Activated B cell treated with CpG ODN at 0.5 μM for 24 hours (primary cell): ENCODE data around the gene HGS. TPM values are rescaled to one million over a fixed set of nuclear protein-coding genes. Genes with fewer than 3 reads are reported as not detected.
A peak's percentile ranks its signal among the peaks of the same experiment; 100 is the strongest.

Experiments used
- ATAC-seq: fragments of 200-7000 bp; cut with Tn5 transposase; one replicate; pipeline ENCODE4 v1.10.0; 2021; ENCODE audit warnings: low read depth, mild to moderate bottlenecking, moderate library complexity
- CTCF ChIA-PET: fragments of 350-600 bp; sonication (Branson Sonifier 250); formaldehyde crosslinking; loops from one replicate; lab custom pipeline; 2021; ENCODE audit warnings: antibody characterized with exemption; lab: Charles Lee
- POLR2A ChIA-PET: fragments of 350-600 bp; sonication (Branson Sonifier 250); formaldehyde crosslinking; loops from one replicate; lab custom pipeline; 2021; ENCODE audit warnings: antibody characterized with exemption; lab: Charles Lee
- DNase-seq: peaks from one replicate; pipeline ENCODE4 v3.0.0; 2022
- H3K27ac Mint-ChIP-seq: one replicate; pipeline ENCODE4 v1.8.0; 2020; ENCODE audit warnings: mixed read lengths
- H3K27me3 Mint-ChIP-seq: one replicate; pipeline ENCODE4 v1.8.0; 2021; ENCODE audit warnings: mixed read lengths
- H3K36me3 Mint-ChIP-seq: one replicate; pipeline ENCODE4 v1.8.0; 2021; ENCODE audit warnings: low read depth, mixed read lengths
- H3K4me1 Mint-ChIP-seq: one replicate; pipeline ENCODE4 v1.8.0; 2021; ENCODE audit warnings: mixed read lengths
- H3K4me3 Mint-ChIP-seq: one replicate; pipeline ENCODE4 v1.8.0; 2020; ENCODE audit warnings: mild to moderate bottlenecking, mixed read lengths
- H3K9me3 Mint-ChIP-seq: one replicate; pipeline ENCODE4 v1.8.0; 2020; ENCODE audit warnings: mixed read lengths
- CTCF ChIP-seq: fragments of 200-600 bp; IDR thresholded peaks from one replicate; pipeline ENCODE4 v1.8.0; 2022; ENCODE audit warnings: antibody characterized with exemption, mild to moderate bottlenecking
- intact Hi-C: fragments of 100-400 bp; cut with micrococcal nuclease; formaldehyde crosslinking; loops from one replicate; pipeline ENCODE4 v1.15.1; 2024
- total RNA-seq: library from RNA; stranded (reverse); gene quantifications from 2 replicates; pipeline ENCODE4 v1.2.3, GENCODE V29; 2022

The HGS gene
- total RNA-seq, 1 donor from 2014 or later: 151 TPM

- CTCF ChIA-PET: interaction anchor here (1.8 kb wide), 1 partner anchor 19 kb away, joined by 5 read pairs; the partner anchor contains the start of gene MRPL12
- no peak for DNase-seq
- no peak for ATAC-seq
These were observed 666 bp downstream of the HGS start for GRCh38 chr17:81684442-81684911.

GRCh38 chr17:81685108-81685507 is 1.3 kb downstream of the HGS start:
- peak overlapping the region; percentile 85 for H3K4me3 Mint-ChIP-seq
- H3K4me1 Mint-ChIP-seq: peaks cover 32% of the 10 kb centered on the region
- H3K27ac Mint-ChIP-seq: no peak overlapping the region
- H3K27me3 Mint-ChIP-seq: no peaks in the 10 kb centered on the region
- H3K36me3 Mint-ChIP-seq: peaks cover 54% of the 10 kb centered on the region
- H3K9me3 Mint-ChIP-seq: no peaks in the 10 kb centered on the region
- intact Hi-C loops: no loop called here
- no peak for DNase-seq
- POLR2A ChIA-PET: interaction anchor here (1.3 to 3.0 kb wide), 2 partner anchors 18 to 21 kb away, joined by 3 to 39 read pairs; partner anchors contain the start of gene MRPL12
- no peak for ATAC-seq
- CTCF ChIA-PET: no interaction called here
- no peak for TF ChIP-seq CTCF

More at GRCh38 chr17:81684442-81684911, 666 bp downstream of the HGS start:
- Mint-ChIP-seq H3K4me3 (peak overlapping the region; percentile 85), H3K27ac (peak overlapping the region; percentile 56), H3K36me3 (peaks cover 51% of the 10 kb centered on the region), H3K9me3 (no peaks in the 10 kb centered on the region), H3K4me1 (peaks cover 32% of the 10 kb centered on the region), H3K27me3 (no peaks in the 10 kb centered on the region)
- intact Hi-C loops: loop anchor here (5.0 kb wide), 1 partner anchor 773 kb away; the partner anchor contains the start of gene NARF
- POLR2A ChIA-PET: interaction anchor here (1.1 to 3.1 kb wide), 10 partner anchors 9 to 446 kb away, joined by 3 to 39 read pairs (median 6); partner anchors contain the start of genes ARHGDIA, CCDC137, MRPL12 and NDUFAF8
- no peak for TF ChIP-seq CTCF

- intact Hi-C loops: no loop called here
- H3K27me3 Mint-ChIP-seq: no peaks in the 10 kb centered on the region
- POLR2A ChIA-PET: no interaction called here
- H3K4me1 Mint-ChIP-seq: peaks cover 32% of the 10 kb centered on the region
- H3K36me3 Mint-ChIP-seq: peaks cover 59% of the 10 kb centered on the region
- no peaks in the 10 kb centered on the region for H3K9me3 Mint-ChIP-seq
- no peak for DNase-seq
- CTCF ChIA-PET: no interaction called here
- no peak for TF ChIP-seq CTCF
- ATAC-seq: no peak
- H3K4me3 Mint-ChIP-seq: no peak overlapping the region
- no peak overlapping the region for H3K27ac Mint-ChIP-seq
These were observed 2.8 kb downstream of the HGS start for GRCh38 chr17:81686614-81687013.

- H3K27me3 Mint-ChIP-seq: no peaks in the 10 kb centered on the region
- H3K4me1 Mint-ChIP-seq: peaks cover 26% of the 10 kb centered on the region
- no peak overlapping the region for H3K4me3 Mint-ChIP-seq
- ATAC-seq (no peak), DNase-seq (no peak)
- no peaks in the 10 kb centered on the region for H3K9me3 Mint-ChIP-seq
- H3K27ac Mint-ChIP-seq: no peak overlapping the region
- H3K36me3 Mint-ChIP-seq: peaks cover 68% of the 10 kb centered on the region
- TF ChIP-seq CTCF: no peak
- intact Hi-C loops: no loop called here
- POLR2A ChIA-PET: no interaction called here
- CTCF ChIA-PET: no interaction called here
These were observed 4.1 kb downstream of the HGS start for GRCh38 chr17:81687770-81688541.

GRCh38 chr17:81688616-81689015 is 4.8 kb downstream of the HGS start:
- no peaks in the 10 kb centered on the region for H3K27me3 Mint-ChIP-seq
- DNase-seq (no peak), ATAC-seq (no peak)
- ChIA-PET CTCF (no interaction called here), POLR2A (no interaction called here)
- intact Hi-C loops: no loop called here
- H3K9me3 Mint-ChIP-seq: no peaks in the 10 kb centered on the region
- H3K27ac Mint-ChIP-seq: no peak overlapping the region
- H3K4me1 Mint-ChIP-seq: peaks cover 23% of the 10 kb centered on the region
- peaks cover 67% of the 10 kb centered on the region for H3K36me3 Mint-ChIP-seq
- no peak for TF ChIP-seq CTCF
- no peak overlapping the region for H3K4me3 Mint-ChIP-seq
